ENCODE measurements around the gene POLN. TPM values are rescaled to one million over a fixed set of nuclear protein-coding genes. Genes with fewer than 3 reads are reported as not detected.
A peak's percentile ranks its signal among the peaks of the same experiment; 100 is the strongest.

POLN gene
- polyA plus RNA-seq, 1 donor (not counting 4 experiments of a cell fraction or from before 2014, with no cell fraction given), result 1.3 TPM

- FAIRE-seq (no peak), DNase-seq (ENCODE audit: low read depth, low spot score) (no peak)
- H2AFZ ChIP-seq (ENCODE audit: control insufficient read depth, low read length), result no peak overlapping the region
Observed at GRCh38 chr4:2042204-2042946, 199.5 kb downstream of the POLN start.

GRCh38 chr4:2041239-2042130 lies 200.4 kb downstream of the POLN start:
- Histone ChIP-seq H3K9me3 (ENCODE audit: control insufficient read depth, low read depth, low read length) (no peaks in the 10 kb centered on the region), H2AFZ (ENCODE audit: control insufficient read depth, low read length) (peak overlapping the region; percentile 78), H3K4me3 (ENCODE audit: control insufficient read depth in 2 of 3, extremely low read depth in 1 of 3, insufficient read depth in 2 of 3, low read depth in 1 of 3, low read length in 3 of 3) (peak overlapping the region; percentile 56 to 80 (median 73)), H3K27me3 (ENCODE audit: control insufficient read depth, extremely low read depth, insufficient read depth, low read length) (peaks cover 32% of the 10 kb centered on the region), H3K36me3 (ENCODE audit: control insufficient read depth in 2 of 2, extremely low read depth in 1 of 2, insufficient read depth in 2 of 2, low read length in 2 of 2) (no peaks in the 10 kb centered on the region), H3K9ac (ENCODE audit: control insufficient read depth, extremely low read depth, insufficient read depth, low read length) (no peak overlapping the region), H4K20me1 (ENCODE audit: control insufficient read depth, extremely low read depth, insufficient read depth, low read length) (no peaks in the 10 kb centered on the region), H3K4me1 (ENCODE audit: control insufficient read depth, extremely low read depth, insufficient read depth, low read length) (no peaks in the 10 kb centered on the region), H3K9me1 (ENCODE audit: control insufficient read depth, extremely low read depth, insufficient read depth, low read length) (no peaks in the 10 kb centered on the region), H3K4me2 (ENCODE audit: control insufficient read depth, extremely low read depth, insufficient read depth, low read depth, low read length) (peak overlapping the region; percentile 70), H3K79me2 (ENCODE audit: control insufficient read depth, insufficient read depth, low read length) (no peaks in the 10 kb centered on the region), H3K27ac (ENCODE audit: control insufficient read depth, insufficient read depth, low read length) (no peak overlapping the region)
- dilution Hi-C loops (cut with MboI; ENCODE audit: extremely low pct_ligation_motif_present, low sequenced_read_pairs), result no loop called here
- FAIRE-seq (no peak), DNase-seq (ENCODE audit: low read depth, low spot score) (peak; percentile 13)
- TF ChIP-seq, protein P1, sequence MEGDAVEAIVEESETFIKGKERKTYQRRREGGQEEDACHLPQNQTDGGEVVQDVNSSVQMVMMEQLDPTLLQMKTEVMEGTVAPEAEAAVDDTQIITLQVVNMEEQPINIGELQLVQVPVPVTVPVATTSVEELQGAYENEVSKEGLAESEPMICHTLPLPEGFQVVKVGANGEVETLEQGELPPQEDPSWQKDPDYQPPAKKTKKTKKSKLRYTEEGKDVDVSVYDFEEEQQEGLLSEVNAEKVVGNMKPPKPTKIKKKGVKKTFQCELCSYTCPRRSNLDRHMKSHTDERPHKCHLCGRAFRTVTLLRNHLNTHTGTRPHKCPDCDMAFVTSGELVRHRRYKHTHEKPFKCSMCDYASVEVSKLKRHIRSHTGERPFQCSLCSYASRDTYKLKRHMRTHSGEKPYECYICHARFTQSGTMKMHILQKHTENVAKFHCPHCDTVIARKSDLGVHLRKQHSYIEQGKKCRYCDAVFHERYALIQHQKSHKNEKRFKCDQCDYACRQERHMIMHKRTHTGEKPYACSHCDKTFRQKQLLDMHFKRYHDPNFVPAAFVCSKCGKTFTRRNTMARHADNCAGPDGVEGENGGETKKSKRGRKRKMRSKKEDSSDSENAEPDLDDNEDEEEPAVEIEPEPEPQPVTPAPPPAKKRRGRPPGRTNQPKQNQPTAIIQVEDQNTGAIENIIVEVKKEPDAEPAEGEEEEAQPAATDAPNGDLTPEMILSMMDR (optimal IDR thresholded peaks at IDR 0.05 in 1 of 3, IDR thresholded peaks at IDR 0.05 in 1 of 3, conservative IDR thresholded peaks at IDR 0.05 in 1 of 3; ENCODE audit: extremely low read depth in 1 of 3, insufficient read depth in 2 of 3, low read length in 3 of 3), result no peak
- TF ChIP-seq EZH2 (IDR thresholded peaks at IDR 0.05; ENCODE audit: low read length), result peak; percentile 91

More at GRCh38 chr4:2042204-2042946, 199.5 kb downstream of the POLN start:
- dilution Hi-C loops (cut with MboI; ENCODE audit: extremely low pct_ligation_motif_present, low sequenced_read_pairs), result no loop called here
- Histone ChIP-seq H3K27ac (ENCODE audit: control insufficient read depth, insufficient read depth, low read length) (no peak overlapping the region), H3K9me1 (ENCODE audit: control insufficient read depth, extremely low read depth, insufficient read depth, low read length) (no peaks in the 10 kb centered on the region), H3K79me2 (ENCODE audit: control insufficient read depth, insufficient read depth, low read length) (no peaks in the 10 kb centered on the region), H3K4me3 (ENCODE audit: control insufficient read depth in 2 of 3, extremely low read depth in 1 of 3, insufficient read depth in 2 of 3, low read depth in 1 of 3, low read length in 3 of 3) (peak overlapping the region; percentile 56 to 80 (median 73)), H3K36me3 (ENCODE audit: control insufficient read depth in 2 of 2, extremely low read depth in 1 of 2, insufficient read depth in 2 of 2, low read length in 2 of 2) (no peaks in the 10 kb centered on the region), H3K9me3 (ENCODE audit: control insufficient read depth, low read depth, low read length) (no peaks in the 10 kb centered on the region), H3K9ac (ENCODE audit: control insufficient read depth, extremely low read depth, insufficient read depth, low read length) (no peak overlapping the region), H3K4me2 (ENCODE audit: control insufficient read depth, extremely low read depth, insufficient read depth, low read depth, low read length) (peak overlapping the region; percentile 10), H4K20me1 (ENCODE audit: control insufficient read depth, extremely low read depth, insufficient read depth, low read length) (no peaks in the 10 kb centered on the region), H3K27me3 (ENCODE audit: control insufficient read depth, extremely low read depth, insufficient read depth, low read length) (peaks cover 38% of the 10 kb centered on the region), H3K4me1 (ENCODE audit: control insufficient read depth, extremely low read depth, insufficient read depth, low read length) (no peaks in the 10 kb centered on the region)
- TF ChIP-seq, protein P1 (optimal IDR thresholded peaks at IDR 0.05 in 1 of 3, IDR thresholded peaks at IDR 0.05 in 1 of 3, conservative IDR thresholded peaks at IDR 0.05 in 1 of 3; ENCODE audit: extremely low read depth in 1 of 3, insufficient read depth in 2 of 3, low read length in 3 of 3), result peak in 1 of 3 experiments; percentile 3
- no peak for TF ChIP-seq EZH2 (IDR thresholded peaks at IDR 0.05; ENCODE audit: low read length)

All from keratinocyte (primary cell).